Measurements from ENCODE around the gene KSR2.
"Not testable (repeated sequence)": the region's sequence is repeated elsewhere in the genome, so short reads cannot be mapped to it uniquely, and the experiment has no call there.

The KSR2 gene

GRCh38 chr12:117860787-117861290 is 108.0 kb downstream of the KSR2 start:
- DNase-seq (ENCODE audit: low read depth in 2 of 3, low spot score in 1 of 3), result not testable (repeated sequence)

GRCh38 chr12:117860111-117860510 is 108.7 kb downstream of the KSR2 start:
- no peak for DNase-seq (ENCODE audit: low read depth in 2 of 3, low spot score in 1 of 3)

- DNase-seq (ENCODE audit: low read depth in 2 of 3, low spot score in 1 of 3), result peak; percentile 41 to 70 (median 46)
These were observed 110.9 kb downstream of the KSR2 start for GRCh38 chr12:117857632-117858612.

GRCh38 chr12:117857139-117857538 is 111.7 kb downstream of the KSR2 start:
- DNase-seq (ENCODE audit: low read depth in 2 of 3, low spot score in 1 of 3), result not testable (repeated sequence)

- no peak for DNase-seq (ENCODE audit: low read depth in 2 of 3, low spot score in 1 of 3)
These were observed 113.6 kb downstream of the KSR2 start for GRCh38 chr12:117855165-117855564.

GRCh38 chr12:117854339-117855012 is 114.3 kb downstream of the KSR2 start:
- DNase-seq (ENCODE audit: low read depth in 2 of 3, low spot score in 1 of 3), result peak; percentile 31 to 54 (median 41)

GRCh38 chr12:117853600-117853999 is 115.2 kb downstream of the KSR2 start:
- DNase-seq (ENCODE audit: low read depth in 2 of 3, low spot score in 1 of 3), result no peak

GRCh38 chr12:117850048-117850447 is 118.7 kb downstream of the KSR2 start:
- DNase-seq (ENCODE audit: low read depth in 2 of 3, low spot score in 1 of 3), result no peak

GRCh38 chr12:117847371-117847770 is 121.4 kb downstream of the KSR2 start:
- DNase-seq (ENCODE audit: low read depth in 2 of 3, low spot score in 1 of 3), result no peak

GRCh38 chr12:117845271-117845904 is 123.4 kb downstream of the KSR2 start:
- DNase-seq (ENCODE audit: low read depth in 2 of 3, low spot score in 1 of 3), result no peak

GRCh38 chr12:117844114-117844830 is 124.5 kb downstream of the KSR2 start:
- DNase-seq (ENCODE audit: low read depth in 2 of 3, low spot score in 1 of 3), result no peak

- no peak for DNase-seq (ENCODE audit: low read depth in 2 of 3, low spot score in 1 of 3)
These were observed 126.2 kb downstream of the KSR2 start for GRCh38 chr12:117842630-117843029.

GRCh38 chr12:117842220-117842619 is 126.6 kb downstream of the KSR2 start:
- DNase-seq (ENCODE audit: low read depth in 2 of 3, low spot score in 1 of 3), result no peak

- no peak for DNase-seq (ENCODE audit: low read depth in 2 of 3, low spot score in 1 of 3)
These were observed 131.1 kb downstream of the KSR2 start for GRCh38 chr12:117837737-117838050.

- peak; percentile 65 to 81 (median 70) for DNase-seq (ENCODE audit: low read depth in 2 of 3, low spot score in 1 of 3)
These were observed 131.6 kb downstream of the KSR2 start for GRCh38 chr12:117836999-117837736.

GRCh38 chr12:117836476-117836875 is 132.3 kb downstream of the KSR2 start:
- no peak for DNase-seq (ENCODE audit: low read depth in 2 of 3, low spot score in 1 of 3)

GRCh38 chr12:117835156-117835555 is 133.6 kb downstream of the KSR2 start:
- DNase-seq (ENCODE audit: low read depth in 2 of 3, low spot score in 1 of 3), result no peak

GRCh38 chr12:117832459-117833457 is 136.0 kb downstream of the KSR2 start:
- DNase-seq (ENCODE audit: low read depth in 2 of 3, low spot score in 1 of 3), result no peak

- no peak for DNase-seq (ENCODE audit: low read depth in 2 of 3, low spot score in 1 of 3)
These were observed 138.3 kb downstream of the KSR2 start for GRCh38 chr12:117830471-117830870.
